HG03565 (cell line): ENCODE measurements around the gene LCNL1.

Experiments
- ATAC-seq: cut with Tn5 transposase; IDR thresholded peaks from one replicate; pipeline ENCODE4 v1.9.1; 2021; ENCODE audit warnings: mild to moderate bottlenecking, moderate library complexity; ENCODE audit not compliant: unreplicated experiment

Gene LCNL1

GRCh38 chr9:136973618-136974617 lies 8.9 kb upstream of the LCNL1 start:
- no peak for ATAC-seq

- ATAC-seq: no peak
Measured at GRCh38 chr9:136974817-136975535, 7.8 kb upstream of the LCNL1 start.

- ATAC-seq: no peak
Measured at GRCh38 chr9:136975644-136976043, 7.1 kb upstream of the LCNL1 start.

GRCh38 chr9:136977223-136977622 lies 5.6 kb upstream of the LCNL1 start, which contains the start of gene PTGDS:
Gene PTGDS, plus strand, starts transcription at chr9:136977504. Its CDS starts 75 bp downstream, at chr9:136977579.
- ATAC-seq: no peak

GRCh38 chr9:136977649-136978072 lies 5.1 kb upstream of the LCNL1 start:
- no peak for ATAC-seq

- ATAC-seq: no peak
Measured at GRCh38 chr9:136978073-136978864, 4.5 kb upstream of the LCNL1 start.

GRCh38 chr9:136978865-136979544 lies 3.8 kb upstream of the LCNL1 start:
- no peak for ATAC-seq

GRCh38 chr9:136979769-136980587 lies 2.8 kb upstream of the LCNL1 start:
- no peak for ATAC-seq

- ATAC-seq: no peak
Measured at GRCh38 chr9:136980669-136981478, 1.9 kb upstream of the LCNL1 start.

GRCh38 chr9:136981588-136982231 lies 1.1 kb upstream of the LCNL1 start:
- no peak for ATAC-seq

GRCh38 chr9:136983167-136983566 lies 374 bp downstream of the LCNL1 start:
- no peak for ATAC-seq

GRCh38 chr9:136983656-136984314 lies 992 bp downstream of the LCNL1 start:
- ATAC-seq: no peak

GRCh38 chr9:136984464-136985026 lies 1.8 kb downstream of the LCNL1 start:
- ATAC-seq: no peak

GRCh38 chr9:136985027-136985602 lies 2.3 kb downstream of the LCNL1 start:
- ATAC-seq: no peak

GRCh38 chr9:136985853-136986252 lies 3.1 kb downstream of the LCNL1 start:
- no peak for ATAC-seq

- ATAC-seq: no peak
Measured at GRCh38 chr9:136988872-136989271, 6.1 kb downstream of the LCNL1 start.
